Liver (tissue), 9 donors: ENCODE measurements around the gene OMG. TPM values are rescaled to one million over a fixed set of nuclear protein-coding genes. Genes with fewer than 3 reads are reported as not detected.

Source experiments
- DNase-seq: peaks from one replicate; pipeline ENCODE4 v3.0.0-alpha.2; 2017; ENCODE audit warnings: low spot score
- H3K27ac ChIP-seq, 2 donors: one replicate each; pipeline ENCODE4 v1.7.0; 2013; ENCODE audit warnings: inconsistent platforms in 2 of 2, low read length in 2 of 2, control low read depth in 1 of 2, low read depth in 1 of 2, mild to moderate bottlenecking in 1 of 2
- H3K27me3 ChIP-seq, 4 donors: one replicate each; pipeline versions ENCODE4 v1.6.1 to v1.7.0; 2013; ENCODE audit warnings: low read length in 3 of 4, inconsistent platforms in 1 of 4, mild to moderate bottlenecking in 1 of 4, moderate library complexity in 1 of 4; ENCODE audit not compliant: control insufficient read depth in 4 of 4, insufficient read depth in 4 of 4
- H3K36me3 ChIP-seq, 4 donors: one replicate each; pipeline versions ENCODE4 v1.6.1 to v1.7.0; 2013; ENCODE audit warnings: low read length in 3 of 4, mild to moderate bottlenecking in 3 of 4, low read depth in 1 of 4, moderate library complexity in 1 of 4; ENCODE audit not compliant: control insufficient read depth in 4 of 4, insufficient read depth in 3 of 4
- H3K4me1 ChIP-seq, 4 donors: one replicate each; pipeline versions ENCODE4 v1.6.1 to v1.7.0; 2013; ENCODE audit warnings: low read length in 3 of 4, mild to moderate bottlenecking in 3 of 4, moderate library complexity in 1 of 4; ENCODE audit not compliant: control insufficient read depth in 4 of 4, insufficient read depth in 4 of 4
- H3K4me3 ChIP-seq, 3 donors: one replicate each; pipeline versions ENCODE4 v1.6.1 to v1.7.0; 2013; ENCODE audit warnings: low read length in 3 of 3, control low read depth in 1 of 3, low read depth in 1 of 3, mild to moderate bottlenecking in 1 of 3
- H3K9ac ChIP-seq, 2 donors: one replicate each; pipeline ENCODE4 v1.7.0; 2013; ENCODE audit warnings: low read length in 2 of 2, mild to moderate bottlenecking in 2 of 2, moderate library complexity in 2 of 2, control low read depth in 1 of 2, low read depth in 1 of 2
- H3K9me3 ChIP-seq, 4 donors: one replicate each; pipeline versions ENCODE4 v1.6.1 to v1.7.0; 2013; ENCODE audit warnings: low read length in 3 of 4; ENCODE audit not compliant: control insufficient read depth in 4 of 4
- EGR1 ChIP-seq, 2 donors: IDR thresholded peaks; 2 replicates each; pipeline ENCODE4 v1.6.1; 2016 to 2018; ENCODE audit warnings: antibody characterized with exemption in 2 of 2, low read depth in 2 of 2
- FOXA2 ChIP-seq: IDR thresholded peaks from 2 replicates; pipeline ENCODE4 v1.6.1; 2016; ENCODE audit warnings: antibody characterized with exemption
- GABPA ChIP-seq, 2 donors: IDR thresholded peaks in 1 of 2; conservative IDR thresholded peaks in 1 of 2; 2 replicates each; pipeline ENCODE4 v1.6.1; 2016; ENCODE audit warnings: antibody characterized with exemption in 2 of 2, mild to moderate bottlenecking in 1 of 2, moderate library complexity in 1 of 2
- HNF4A ChIP-seq, 2 donors: conservative IDR thresholded peaks; 2 replicates each; pipeline ENCODE4 v1.6.1; 2016; ENCODE audit warnings: antibody characterized with exemption in 2 of 2, mild to moderate bottlenecking in 2 of 2
- HNF4G ChIP-seq: IDR thresholded peaks from 2 replicates; pipeline ENCODE4 v1.6.1; 2016; ENCODE audit warnings: antibody characterized with exemption
- JUND ChIP-seq, 2 donors: IDR thresholded peaks; 2 replicates each; pipeline ENCODE4 v1.6.1; 2016; ENCODE audit warnings: antibody characterized with exemption in 2 of 2
- NR2F2 ChIP-seq: IDR thresholded peaks from 2 replicates; pipeline ENCODE4 v1.6.1; 2016; ENCODE audit warnings: antibody characterized with exemption
- RAD21 ChIP-seq, 2 donors: IDR thresholded peaks; 2 replicates each; pipeline ENCODE4 v1.6.1; 2016; ENCODE audit warnings: antibody characterized with exemption in 2 of 2, mild to moderate bottlenecking in 2 of 2
- RXRA ChIP-seq, 2 donors: IDR thresholded peaks; 2 replicates each; pipeline ENCODE4 v1.6.1; 2017 to 2018; ENCODE audit warnings: antibody characterized with exemption in 2 of 2, mild to moderate bottlenecking in 1 of 2
- TAF1 ChIP-seq: conservative IDR thresholded peaks from 2 replicates; pipeline ENCODE4 v1.6.1; 2016; ENCODE audit warnings: antibody characterized with exemption, mild to moderate bottlenecking
- YY1 ChIP-seq: IDR thresholded peaks from 2 replicates; pipeline ENCODE4 v1.6.1; 2016; ENCODE audit warnings: antibody characterized with exemption, mild to moderate bottlenecking
- WGBS: extraction: QIAGEN DNeasy Blood & Tissue Kit; methylation state at CpG from one replicate; pipeline ENCODE4 v1.1.7; 2013; 5-methylcytosine and 5-hydroxymethylcytosine counted together
- polyA plus RNA-seq, 2 donors: library from polyadenylated mRNA; stranded (reverse) in 1 of 2; unstranded in 1 of 2; fragments of 200-250 nt in 1 of 2; fragments of >200 nt in 1 of 2; fragmentation: Nextera tagmentation in 1 of 2; extraction: Ambion mirVana in 1 of 2; gene quantifications; one replicate each; pipeline versions ENCODE4 v1.2.1 to v1.2.3, GENCODE V29; 2013 to 2015
- total RNA-seq, 2 donors: library from RNA; depleted of rRNA; stranded (reverse); fragments of >200 nt; gene quantifications; one replicate each; pipeline ENCODE4 v1.2.3, GENCODE V29; 2014
- TF ChIP-seq, protein P1 (sequence below): IDR thresholded peaks from 2 replicates; pipeline ENCODE4 v1.6.1; 2016; ENCODE audit warnings: antibody characterized with exemption
- TF ChIP-seq, protein P2 (sequence below): fragments of 150-350 bp; IDR thresholded peaks from 2 replicates; pipeline ENCODE4 v1.5.1; 2017; ENCODE audit warnings: improper control_type of control experiment, low read depth, low read length; ENCODE audit not compliant: missing input control
- TF ChIP-seq, protein P3 (sequence below): IDR thresholded peaks from 2 replicates; pipeline ENCODE4 v1.6.1; 2016; ENCODE audit warnings: antibody characterized with exemption
- TF ChIP-seq, protein P4 (sequence below): IDR thresholded peaks from 2 replicates; pipeline ENCODE4 v1.6.1; 2016; ENCODE audit warnings: antibody characterized with exemption, mild to moderate bottlenecking
- donor health status: healthy.
- donor health status: healthy.
- donor health status: healthy.
- donor health status: healthy.
- donor health status: healthy.

OMG gene
- total and polyA plus RNA-seq, 4 donors: 0.05 to 2.1 (median 0.19) TPM

DNA sequence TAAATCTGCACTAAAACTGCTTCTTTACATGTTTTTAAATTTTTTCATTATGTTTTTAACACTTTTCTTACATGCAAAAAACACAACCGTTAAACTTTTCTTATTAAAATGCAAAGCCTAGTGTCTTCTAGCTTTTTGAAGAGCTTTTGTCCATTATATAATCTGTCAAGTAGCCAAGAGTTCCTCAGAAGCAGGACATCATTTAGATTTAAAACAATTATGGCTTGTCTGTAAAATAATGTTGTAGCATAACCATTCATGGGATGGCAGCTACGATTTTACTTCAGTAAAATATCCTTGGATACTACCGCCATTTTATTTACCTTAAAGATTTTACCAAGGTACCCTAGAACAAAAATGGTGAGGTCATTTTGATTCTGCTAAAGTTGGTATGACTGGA lies 2.8 kb downstream of the OMG start:
- peaks cover 0 to 4% (median 2%) of the 10 kb centered on the region in 4 donors for H3K36me3 ChIP-seq
- 97% methylated on average over 3 of the region's 3 CpGs for WGBS
- TF ChIP-seq JUND (IDR thresholded peaks at IDR 0.05) (no peak), YY1 (no peak), EGR1 (IDR thresholded peaks at IDR 0.05; ENCODE audit: low read depth in 2 of 2) (no peak), TAF1 (no peak), HNF4G (no peak)
- TF ChIP-seq, protein P1, sequence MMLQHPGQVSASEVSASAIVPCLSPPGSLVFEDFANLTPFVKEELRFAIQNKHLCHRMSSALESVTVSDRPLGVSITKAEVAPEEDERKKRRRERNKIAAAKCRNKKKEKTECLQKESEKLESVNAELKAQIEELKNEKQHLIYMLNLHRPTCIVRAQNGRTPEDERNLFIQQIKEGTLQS: no peak
- TF ChIP-seq, protein P2, sequence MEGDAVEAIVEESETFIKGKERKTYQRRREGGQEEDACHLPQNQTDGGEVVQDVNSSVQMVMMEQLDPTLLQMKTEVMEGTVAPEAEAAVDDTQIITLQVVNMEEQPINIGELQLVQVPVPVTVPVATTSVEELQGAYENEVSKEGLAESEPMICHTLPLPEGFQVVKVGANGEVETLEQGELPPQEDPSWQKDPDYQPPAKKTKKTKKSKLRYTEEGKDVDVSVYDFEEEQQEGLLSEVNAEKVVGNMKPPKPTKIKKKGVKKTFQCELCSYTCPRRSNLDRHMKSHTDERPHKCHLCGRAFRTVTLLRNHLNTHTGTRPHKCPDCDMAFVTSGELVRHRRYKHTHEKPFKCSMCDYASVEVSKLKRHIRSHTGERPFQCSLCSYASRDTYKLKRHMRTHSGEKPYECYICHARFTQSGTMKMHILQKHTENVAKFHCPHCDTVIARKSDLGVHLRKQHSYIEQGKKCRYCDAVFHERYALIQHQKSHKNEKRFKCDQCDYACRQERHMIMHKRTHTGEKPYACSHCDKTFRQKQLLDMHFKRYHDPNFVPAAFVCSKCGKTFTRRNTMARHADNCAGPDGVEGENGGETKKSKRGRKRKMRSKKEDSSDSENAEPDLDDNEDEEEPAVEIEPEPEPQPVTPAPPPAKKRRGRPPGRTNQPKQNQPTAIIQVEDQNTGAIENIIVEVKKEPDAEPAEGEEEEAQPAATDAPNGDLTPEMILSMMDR: no peak
- TF ChIP-seq, protein P3, sequence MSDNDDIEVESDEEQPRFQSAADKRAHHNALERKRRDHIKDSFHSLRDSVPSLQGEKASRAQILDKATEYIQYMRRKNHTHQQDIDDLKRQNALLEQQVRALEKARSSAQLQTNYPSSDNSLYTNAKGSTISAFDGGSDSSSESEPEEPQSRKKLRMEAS: no peak
- no peaks in the 10 kb centered on the region for H3K4me1 ChIP-seq
- no peak overlapping the region for H3K9ac ChIP-seq
- H3K4me3 ChIP-seq: no peak overlapping the region
- no peaks in the 10 kb centered on the region for H3K9me3 ChIP-seq
- no peaks in the 10 kb centered on the region for H3K27me3 ChIP-seq
- no peak for DNase-seq
- H3K27ac ChIP-seq: no peak overlapping the region

DNA sequence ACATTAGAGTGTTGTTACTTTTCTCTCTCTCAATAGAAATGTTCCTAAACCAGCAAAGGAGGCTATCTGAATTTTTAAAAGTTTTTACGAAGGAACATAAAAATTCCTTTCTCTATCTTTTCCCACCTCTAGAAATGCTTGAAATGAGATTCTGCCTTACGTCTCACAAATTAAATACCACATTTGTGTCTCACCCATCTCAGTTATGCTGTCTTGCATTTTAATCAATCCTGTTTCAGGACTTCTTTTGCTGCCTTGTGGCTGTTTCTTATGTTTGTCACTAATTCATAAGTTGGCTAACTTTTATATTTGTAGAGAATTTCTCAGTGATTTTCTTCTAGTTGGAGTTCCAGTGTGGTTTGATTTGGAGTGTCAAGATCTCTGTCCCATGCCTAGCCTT lies 3.5 kb downstream of the OMG start:
- Histone ChIP-seq H3K4me1 (no peaks in the 10 kb centered on the region), H3K27me3 (no peaks in the 10 kb centered on the region), H3K4me3 (no peak overlapping the region), H3K9ac (no peak overlapping the region), H3K36me3 (peaks cover 0 to 4% (median 2%) of the 10 kb centered on the region in 4 donors), H3K9me3 (no peaks in the 10 kb centered on the region), H3K27ac (no peak overlapping the region)
- TF ChIP-seq, protein P4, sequence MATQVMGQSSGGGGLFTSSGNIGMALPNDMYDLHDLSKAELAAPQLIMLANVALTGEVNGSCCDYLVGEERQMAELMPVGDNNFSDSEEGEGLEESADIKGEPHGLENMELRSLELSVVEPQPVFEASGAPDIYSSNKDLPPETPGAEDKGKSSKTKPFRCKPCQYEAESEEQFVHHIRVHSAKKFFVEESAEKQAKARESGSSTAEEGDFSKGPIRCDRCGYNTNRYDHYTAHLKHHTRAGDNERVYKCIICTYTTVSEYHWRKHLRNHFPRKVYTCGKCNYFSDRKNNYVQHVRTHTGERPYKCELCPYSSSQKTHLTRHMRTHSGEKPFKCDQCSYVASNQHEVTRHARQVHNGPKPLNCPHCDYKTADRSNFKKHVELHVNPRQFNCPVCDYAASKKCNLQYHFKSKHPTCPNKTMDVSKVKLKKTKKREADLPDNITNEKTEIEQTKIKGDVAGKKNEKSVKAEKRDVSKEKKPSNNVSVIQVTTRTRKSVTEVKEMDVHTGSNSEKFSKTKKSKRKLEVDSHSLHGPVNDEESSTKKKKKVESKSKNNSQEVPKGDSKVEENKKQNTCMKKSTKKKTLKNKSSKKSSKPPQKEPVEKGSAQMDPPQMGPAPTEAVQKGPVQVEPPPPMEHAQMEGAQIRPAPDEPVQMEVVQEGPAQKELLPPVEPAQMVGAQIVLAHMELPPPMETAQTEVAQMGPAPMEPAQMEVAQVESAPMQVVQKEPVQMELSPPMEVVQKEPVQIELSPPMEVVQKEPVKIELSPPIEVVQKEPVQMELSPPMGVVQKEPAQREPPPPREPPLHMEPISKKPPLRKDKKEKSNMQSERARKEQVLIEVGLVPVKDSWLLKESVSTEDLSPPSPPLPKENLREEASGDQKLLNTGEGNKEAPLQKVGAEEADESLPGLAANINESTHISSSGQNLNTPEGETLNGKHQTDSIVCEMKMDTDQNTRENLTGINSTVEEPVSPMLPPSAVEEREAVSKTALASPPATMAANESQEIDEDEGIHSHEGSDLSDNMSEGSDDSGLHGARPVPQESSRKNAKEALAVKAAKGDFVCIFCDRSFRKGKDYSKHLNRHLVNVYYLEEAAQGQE: no peak
- TF ChIP-seq JUND (IDR thresholded peaks at IDR 0.05): no peak
- TF ChIP-seq TAF1: no peak
- TF ChIP-seq YY1: no peak
- TF ChIP-seq RXRA (IDR thresholded peaks at IDR 0.05): no peak
- TF ChIP-seq HNF4G: no peak
- TF ChIP-seq HNF4A (conservative IDR thresholded peaks at IDR 0.05): no peak
- TF ChIP-seq EGR1 (IDR thresholded peaks at IDR 0.05; ENCODE audit: low read depth in 2 of 2): no peak
- DNase-seq: no peak
- WGBS: 98% methylated on average over 2 of the region's 2 CpGs

DNA sequence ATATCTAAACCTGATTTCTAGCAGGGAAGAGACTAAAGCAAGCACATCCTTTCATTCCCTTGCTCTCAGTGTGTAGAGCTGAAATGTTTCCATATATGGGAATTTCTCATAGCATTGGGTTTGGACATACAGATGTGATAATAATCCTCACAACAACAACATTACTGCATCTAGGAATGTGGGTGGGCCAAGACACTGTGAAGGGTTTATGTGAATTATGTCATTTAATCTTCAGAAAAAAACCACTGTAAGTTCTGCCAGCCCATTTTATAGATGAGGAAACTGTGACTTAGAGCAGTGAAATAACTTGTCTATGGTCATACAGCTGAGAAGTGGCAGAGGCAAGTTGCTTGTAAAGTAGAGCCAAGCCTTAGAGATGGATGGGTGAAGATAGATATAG lies 5.2 kb downstream of the OMG start:
- H3K4me1 ChIP-seq: no peaks in the 10 kb centered on the region
- no peaks in the 10 kb centered on the region for H3K9me3 ChIP-seq
- no peak overlapping the region for H3K9ac ChIP-seq
- no peaks in the 10 kb centered on the region for H3K27me3 ChIP-seq
- H3K4me3 ChIP-seq: no peak overlapping the region
- no peak for DNase-seq
- no peak overlapping the region for H3K27ac ChIP-seq
- peaks cover 0 to 5% (median 4%) of the 10 kb centered on the region in 4 donors for H3K36me3 ChIP-seq
- TF ChIP-seq, protein P2: no peak
- no peak for TF ChIP-seq RXRA (IDR thresholded peaks at IDR 0.05)
- TF ChIP-seq, protein P3: no peak
- TF ChIP-seq GABPA (IDR thresholded peaks at IDR 0.05 in 1 of 2, conservative IDR thresholded peaks at IDR 0.05 in 1 of 2): no peak
- no peak for TF ChIP-seq HNF4A (conservative IDR thresholded peaks at IDR 0.05)
- no peak for TF ChIP-seq RAD21 (IDR thresholded peaks at IDR 0.05)
- TF ChIP-seq NR2F2: no peak
- no peak for TF ChIP-seq HNF4G
- TF ChIP-seq EGR1 (IDR thresholded peaks at IDR 0.05; ENCODE audit: low read depth in 2 of 2): no peak
- no peak for TF ChIP-seq JUND (IDR thresholded peaks at IDR 0.05)
- TF ChIP-seq, protein P4: no peak
- no peak for TF ChIP-seq FOXA2
